HG03280 (cell line): ENCODE measurements around the gene PIGC.

ENCODE experiments used
- ATAC-seq: cut with Tn5 transposase; IDR thresholded peaks from one replicate; pipeline ENCODE4 v1.9.1; 2021; ENCODE audit warnings: mild to moderate bottlenecking, moderate library complexity; ENCODE audit not compliant: unreplicated experiment

Gene PIGC

GRCh38 chr1:172431721-172432192 lies 12.1 kb downstream of the PIGC start:
- no peak for ATAC-seq

GRCh38 chr1:172431204-172431603 lies 12.7 kb downstream of the PIGC start:
- ATAC-seq = no peak

- ATAC-seq = no peak
These were observed 13.8 kb downstream of the PIGC start for GRCh38 chr1:172430128-172430454.

- ATAC-seq = no peak
These were observed 14.3 kb downstream of the PIGC start for GRCh38 chr1:172429331-172430127.

- ATAC-seq = no peak
These were observed 16.7 kb downstream of the PIGC start for GRCh38 chr1:172427191-172427590.

- ATAC-seq = no peak
These were observed 18.5 kb downstream of the PIGC start for GRCh38 chr1:172425339-172425738.

- ATAC-seq = no peak
These were observed 20.5 kb downstream of the PIGC start for GRCh38 chr1:172423336-172423735.

GRCh38 chr1:172421974-172422604 lies 21.8 kb downstream of the PIGC start:
- no peak for ATAC-seq

- ATAC-seq = no peak
These were observed 23.5 kb downstream of the PIGC start, which contains the start of gene C1orf105 for GRCh38 chr1:172420385-172420784. TSS of gene C1orf105 (plus strand) at chr1:172420685. CDS start at chr1:172420886, 201 bp downstream.

GRCh38 chr1:172417557-172417956 lies 26.3 kb downstream of the PIGC start:
- no peak for ATAC-seq

GRCh38 chr1:172416496-172417035 lies 27.3 kb downstream of the PIGC start:
- no peak for ATAC-seq

GRCh38 chr1:172414331-172414730 lies 29.5 kb downstream of the PIGC start:
- ATAC-seq = no peak

GRCh38 chr1:172411791-172412338 lies 32.0 kb downstream of the PIGC start:
- no peak for ATAC-seq

GRCh38 chr1:172410027-172410426 lies 33.8 kb downstream of the PIGC start:
- no peak for ATAC-seq

- no peak for ATAC-seq
These were observed 34.9 kb downstream of the PIGC start for GRCh38 chr1:172408958-172409357.

- no peak for ATAC-seq
These were observed 36.9 kb downstream of the PIGC start for GRCh38 chr1:172406968-172407367.

- no peak for ATAC-seq
These were observed 38.0 kb downstream of the PIGC start for GRCh38 chr1:172405912-172406311.

GRCh38 chr1:172404121-172404520 lies 39.7 kb downstream of the PIGC start:
- ATAC-seq = no peak

GRCh38 chr1:172402878-172403569 lies 40.8 kb downstream of the PIGC start:
- ATAC-seq = no peak

- no peak for ATAC-seq
These were observed 42.0 kb downstream of the PIGC start for GRCh38 chr1:172401892-172402291.

GRCh38 chr1:172401477-172401876 lies 42.4 kb downstream of the PIGC start:
- ATAC-seq = no peak
